ENCODE results near the gene GDI1.

DNA sequence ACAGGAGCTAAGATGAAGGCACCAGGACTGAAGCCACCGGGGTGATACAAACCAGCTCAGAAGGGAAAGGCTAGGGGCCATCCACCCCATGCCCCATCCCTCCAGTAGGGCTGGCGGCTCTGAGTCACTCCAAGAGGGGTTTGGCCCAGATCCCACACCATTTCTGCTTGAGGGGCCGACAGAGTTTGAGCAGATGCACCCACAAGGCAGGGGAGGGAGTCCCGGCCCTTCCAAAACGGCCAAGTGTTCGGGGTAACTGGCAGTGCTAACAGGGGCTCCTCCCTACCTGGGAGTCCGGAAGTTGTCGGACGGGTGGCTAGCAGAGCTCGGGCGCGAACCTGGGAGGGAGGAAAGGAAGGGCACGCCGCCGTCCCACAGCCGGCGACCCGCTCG is 53.1 kb downstream of the GDI1 start:
- TF ChIP-seq HDAC2 (IDR thresholded peaks at IDR 0.05): no peak
- no peak for TF ChIP-seq CTCF (IDR thresholded peaks at IDR 0.05)
- TF ChIP-seq ELK1 (IDR thresholded peaks at IDR 0.05; ENCODE audit: low read depth, low read length): no peak
- no peak for TF ChIP-seq ESRRA (IDR thresholded peaks at IDR 0.05; ENCODE audit: borderline replicate concordance, low read length)
- TF ChIP-seq, protein P1, sequence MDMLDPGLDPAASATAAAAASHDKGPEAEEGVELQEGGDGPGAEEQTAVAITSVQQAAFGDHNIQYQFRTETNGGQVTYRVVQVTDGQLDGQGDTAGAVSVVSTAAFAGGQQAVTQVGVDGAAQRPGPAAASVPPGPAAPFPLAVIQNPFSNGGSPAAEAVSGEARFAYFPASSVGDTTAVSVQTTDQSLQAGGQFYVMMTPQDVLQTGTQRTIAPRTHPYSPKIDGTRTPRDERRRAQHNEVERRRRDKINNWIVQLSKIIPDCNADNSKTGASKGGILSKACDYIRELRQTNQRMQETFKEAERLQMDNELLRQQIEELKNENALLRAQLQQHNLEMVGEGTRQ (IDR thresholded peaks at IDR 0.05): no peak
- no peak for TF ChIP-seq JUNB (IDR thresholded peaks at IDR 0.05)
- no peak for TF ChIP-seq SREBF2 (IDR thresholded peaks at IDR 0.05)
- no peak for TF ChIP-seq MAX (IDR thresholded peaks at IDR 0.05)
- no peak for TF ChIP-seq PHF8 (IDR thresholded peaks at IDR 0.05; ENCODE audit: borderline replicate concordance, low read depth)
- no peak for TF ChIP-seq POLR2A (IDR thresholded peaks at IDR 0.05; ENCODE audit: low read length)
- no peak for TF ChIP-seq HMGXB4 (CRISPR knock-in tag; IDR thresholded peaks at IDR 0.05; ENCODE audit: borderline replicate concordance)
- no peak for TF ChIP-seq EP300 (IDR thresholded peaks at IDR 0.05)
- TF ChIP-seq RFX5 (IDR thresholded peaks at IDR 0.05): no peak
- no peak for TF ChIP-seq FOSB (CRISPR knock-in tag; IDR thresholded peaks at IDR 0.05)
